Subcutaneous abdominal adipose tissue (tissue), 5 donors: Measurements from ENCODE around the gene CD99L2.
A peak's percentile ranks its signal among the peaks of the same experiment; 100 is the strongest.
"Not testable (repeated sequence)": the region's sequence is repeated elsewhere in the genome, so short reads cannot be mapped to it uniquely, and the experiment has no call there.

Experiments used
- H3K27ac ChIP-seq: one replicate; pipeline ENCODE4 v1.7.0; 2013; ENCODE audit warnings: low read depth, mild to moderate bottlenecking, inconsistent platforms, low read length, moderate library complexity
- H3K27me3 ChIP-seq, 5 donors: one replicate each; pipeline ENCODE4 v1.7.0; 2013; ENCODE audit warnings: low read length in 5 of 5, inconsistent platforms in 1 of 5; ENCODE audit not compliant: control insufficient read depth in 5 of 5, insufficient read depth in 4 of 5
- H3K36me3 ChIP-seq, 5 donors: one replicate each; pipeline ENCODE4 v1.7.0; 2013; ENCODE audit warnings: low read length in 5 of 5; ENCODE audit not compliant: control insufficient read depth in 5 of 5, insufficient read depth in 5 of 5
- H3K4me1 ChIP-seq, 5 donors: one replicate each; pipeline ENCODE4 v1.7.0; 2013; ENCODE audit warnings: low read length in 5 of 5, mild to moderate bottlenecking in 3 of 5, moderate library complexity in 1 of 5; ENCODE audit not compliant: control insufficient read depth in 5 of 5, insufficient read depth in 5 of 5
- H3K4me3 ChIP-seq, 5 donors: one replicate each; pipeline ENCODE4 v1.7.0; 2013; ENCODE audit warnings: low read length in 5 of 5, low read depth in 1 of 5
- H3K9ac ChIP-seq, 5 donors: one replicate each; pipeline ENCODE4 v1.7.0; 2013; ENCODE audit warnings: low read length in 5 of 5, mild to moderate bottlenecking in 4 of 5, moderate library complexity in 3 of 5
- H3K9me3 ChIP-seq, 5 donors: one replicate each; pipeline ENCODE4 v1.7.0; 2013; ENCODE audit warnings: low read length in 5 of 5; ENCODE audit not compliant: control insufficient read depth in 5 of 5
- donor health status: healthy.
- donor health status: healthy.
- donor health status: healthy.
- donor health status: healthy.
- donor health status: healthy.

The CD99L2 gene

DNA sequence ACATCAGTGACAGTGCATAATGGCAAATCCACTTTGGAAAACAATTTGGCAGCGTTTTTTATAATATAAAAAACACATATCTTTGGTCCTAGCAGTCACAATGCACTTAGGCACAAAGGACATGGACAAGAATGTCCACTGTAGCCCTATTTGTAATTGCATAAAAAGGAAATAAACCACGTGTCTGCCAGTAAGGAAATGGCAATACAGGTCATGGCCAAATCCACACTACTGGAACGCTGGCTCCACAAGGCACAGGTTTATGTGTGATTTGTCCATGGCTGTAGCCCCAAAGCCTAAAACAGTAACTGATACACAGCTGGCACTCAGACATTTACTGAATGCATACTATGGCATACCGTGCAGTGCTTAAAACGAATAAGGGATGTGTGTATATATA, 69.7 kb downstream of the CD99L2 start:
- Histone ChIP-seq H3K4me3 (no peak overlapping the region), H3K9ac (no peak overlapping the region), H3K36me3 (peaks cover 0 to 4% (median 0%) of the 10 kb centered on the region in 5 donors)

DNA sequence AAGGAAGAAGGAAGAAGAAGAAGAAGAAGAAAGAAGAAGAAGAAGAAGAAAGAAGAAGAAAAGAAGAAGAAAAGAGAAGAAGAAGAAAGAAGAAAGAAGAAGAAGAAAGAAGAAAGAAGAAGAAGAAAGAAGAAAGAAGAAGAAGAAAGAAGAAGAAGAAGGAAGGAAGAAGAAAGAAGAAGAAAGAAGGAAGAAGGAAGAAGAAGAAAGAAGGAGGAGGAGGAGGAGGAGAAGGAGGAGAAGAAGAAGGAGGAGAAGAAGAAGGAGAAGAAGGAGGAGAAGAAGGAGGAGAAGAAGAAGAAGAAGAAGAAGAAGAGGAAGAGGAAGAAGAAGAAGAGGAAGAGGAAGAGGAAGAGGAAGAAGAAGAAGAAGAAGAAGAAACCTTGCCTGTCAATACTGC, 74.1 kb downstream of the CD99L2 start:
- not testable (repeated sequence) for H3K36me3 ChIP-seq, H3K27ac ChIP-seq, H3K9ac ChIP-seq, H3K27me3 ChIP-seq, H3K4me3 ChIP-seq, H3K4me1 ChIP-seq
- H3K9me3 ChIP-seq = peaks cover 0 to 15% (median 7%) of the 10 kb centered on the region in 5 donors

More for the DNA sequence above, 69.7 kb downstream of the CD99L2 start:
- Histone ChIP-seq H3K27me3 (peaks cover 0 to 2% (median 0%) of the 10 kb centered on the region in 5 donors), H3K9me3 (peaks cover 0 to 9% (median 0%) of the 10 kb centered on the region in 5 donors), H3K4me1 (no peaks in the 10 kb centered on the region), H3K27ac (no peak overlapping the region)

DNA sequence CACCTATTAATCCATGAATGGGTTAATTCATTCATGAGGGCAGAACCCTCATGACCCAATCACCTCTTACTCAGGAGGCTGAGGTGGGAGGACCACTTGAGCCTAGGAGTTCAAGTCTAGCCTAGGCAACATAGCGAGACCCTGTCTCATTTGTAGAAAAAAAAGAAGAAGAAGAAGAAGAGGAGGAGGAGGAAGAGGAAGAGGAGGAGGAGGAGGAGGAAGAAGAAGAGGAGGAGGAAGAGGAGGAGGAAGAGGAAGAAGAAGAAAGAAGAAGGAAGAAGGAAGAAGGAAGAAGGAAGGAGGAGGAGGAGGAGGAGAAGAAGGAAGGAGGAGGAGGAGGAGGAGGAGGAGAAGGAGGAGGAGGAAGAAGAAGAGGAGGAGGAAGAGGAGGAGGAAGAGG, 74.6 kb downstream of the CD99L2 start:
- not testable (repeated sequence) for H3K4me3 ChIP-seq, H3K9ac ChIP-seq, H3K4me1 ChIP-seq, H3K27ac ChIP-seq, H3K36me3 ChIP-seq, H3K27me3 ChIP-seq
- H3K9me3 ChIP-seq = peaks cover 0 to 15% (median 7%) of the 10 kb centered on the region in 5 donors

DNA sequence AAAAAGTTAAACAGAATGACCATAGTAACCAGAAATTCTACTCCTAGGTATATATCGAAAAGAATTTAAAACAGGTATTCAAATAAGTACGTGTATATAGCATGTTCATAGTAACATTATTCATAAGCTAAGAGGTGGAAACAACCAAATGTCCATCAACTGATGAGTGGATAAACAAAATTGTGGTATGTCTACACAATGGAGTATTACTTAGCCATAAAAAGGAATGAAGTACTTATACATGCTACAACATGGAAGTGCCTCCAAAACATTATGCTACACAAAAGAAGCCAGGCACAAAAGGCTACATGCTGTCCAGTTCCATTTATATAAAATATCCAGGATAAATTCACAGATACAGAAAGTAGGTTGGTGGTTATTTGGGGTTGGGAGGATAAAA, 76.5 kb downstream of the CD99L2 start:
- no peaks in the 10 kb centered on the region for H3K4me1 ChIP-seq
- no peaks in the 10 kb centered on the region for H3K36me3 ChIP-seq
- H3K27me3 ChIP-seq = no peaks in the 10 kb centered on the region
- no peak overlapping the region for H3K4me3 ChIP-seq
- peaks cover 0 to 21% (median 14%) of the 10 kb centered on the region in 5 donors for H3K9me3 ChIP-seq
- H3K27ac ChIP-seq = no peak overlapping the region
- no peak overlapping the region for H3K9ac ChIP-seq

DNA sequence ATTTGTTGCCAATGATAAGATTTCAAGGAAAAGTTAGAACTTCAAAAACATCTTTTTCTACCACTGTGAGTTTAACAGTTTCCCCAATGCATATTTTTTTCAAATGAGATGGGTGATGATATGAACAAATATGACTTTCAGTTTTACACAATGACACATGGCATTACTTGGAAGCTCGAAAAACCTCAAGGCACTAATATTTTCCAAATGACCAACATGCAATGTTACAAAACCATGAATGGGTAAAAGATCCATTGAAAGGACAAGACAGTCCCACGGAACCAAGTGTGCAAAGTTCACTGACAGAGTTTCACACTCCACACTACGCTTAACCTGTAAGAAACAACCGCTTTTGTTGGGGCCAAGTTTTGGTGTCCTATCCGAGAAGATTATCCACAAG, 84.5 kb downstream of the CD99L2 start:
- no peaks in the 10 kb centered on the region for H3K27me3 ChIP-seq
- peaks cover 0 to 8% (median 0%) of the 10 kb centered on the region in 5 donors for H3K9me3 ChIP-seq
- no peak overlapping the region for H3K4me3 ChIP-seq
- peak overlapping the region; percentile 14 for H3K27ac ChIP-seq
- no peak overlapping the region for H3K9ac ChIP-seq
- peaks cover 0 to 3% (median 0%) of the 10 kb centered on the region in 5 donors for H3K4me1 ChIP-seq
- no peaks in the 10 kb centered on the region for H3K36me3 ChIP-seq

DNA sequence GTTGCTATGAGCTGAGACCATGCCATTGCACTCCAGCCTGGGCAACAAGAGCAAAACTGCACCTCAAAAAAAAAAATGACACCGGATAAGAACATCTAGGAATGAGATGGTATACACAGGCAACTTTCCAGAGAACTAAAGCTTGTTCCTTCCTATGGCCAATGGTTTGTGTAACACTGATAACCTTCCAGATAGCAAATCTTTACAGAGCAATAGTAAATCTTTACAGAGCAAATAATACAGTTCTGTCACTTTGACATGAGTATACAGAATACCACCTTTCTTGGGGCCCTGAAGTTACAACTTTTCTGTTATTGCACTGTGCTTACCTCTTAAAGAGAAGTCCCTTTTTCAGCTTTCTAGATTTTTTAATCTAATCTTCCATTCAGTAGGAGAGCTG, 91.6 kb downstream of the CD99L2 start:
- no peaks in the 10 kb centered on the region for H3K9me3 ChIP-seq
- no peak overlapping the region for H3K9ac ChIP-seq
- H3K27me3 ChIP-seq = no peaks in the 10 kb centered on the region
- H3K4me3 ChIP-seq = no peak overlapping the region
- H3K27ac ChIP-seq = no peak overlapping the region
- H3K4me1 ChIP-seq = no peaks in the 10 kb centered on the region
- H3K36me3 ChIP-seq = no peaks in the 10 kb centered on the region

DNA sequence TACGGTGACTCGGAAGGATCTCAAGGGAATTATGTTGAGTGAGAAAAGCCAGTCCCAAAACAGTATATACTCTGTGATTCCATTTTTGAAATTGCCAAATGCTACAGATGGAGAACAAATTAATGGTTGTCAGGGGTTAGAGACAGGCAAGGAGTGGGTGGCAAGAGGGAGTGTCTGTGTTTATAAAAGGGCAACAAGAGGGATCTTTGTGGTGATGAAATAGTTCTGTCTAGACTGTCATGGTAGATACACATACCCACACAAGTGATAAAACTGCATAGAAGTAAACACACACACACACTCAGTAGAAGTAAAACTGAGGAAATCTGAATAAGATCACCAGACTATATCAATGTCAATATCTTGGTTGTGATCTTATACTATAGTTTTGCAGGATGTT, 92.7 kb downstream of the CD99L2 start:
- no peak overlapping the region for H3K27ac ChIP-seq
- no peaks in the 10 kb centered on the region for H3K9me3 ChIP-seq
- no peaks in the 10 kb centered on the region for H3K27me3 ChIP-seq
- no peak overlapping the region for H3K9ac ChIP-seq
- H3K4me3 ChIP-seq = no peak overlapping the region
- no peaks in the 10 kb centered on the region for H3K36me3 ChIP-seq
- no peaks in the 10 kb centered on the region for H3K4me1 ChIP-seq

DNA sequence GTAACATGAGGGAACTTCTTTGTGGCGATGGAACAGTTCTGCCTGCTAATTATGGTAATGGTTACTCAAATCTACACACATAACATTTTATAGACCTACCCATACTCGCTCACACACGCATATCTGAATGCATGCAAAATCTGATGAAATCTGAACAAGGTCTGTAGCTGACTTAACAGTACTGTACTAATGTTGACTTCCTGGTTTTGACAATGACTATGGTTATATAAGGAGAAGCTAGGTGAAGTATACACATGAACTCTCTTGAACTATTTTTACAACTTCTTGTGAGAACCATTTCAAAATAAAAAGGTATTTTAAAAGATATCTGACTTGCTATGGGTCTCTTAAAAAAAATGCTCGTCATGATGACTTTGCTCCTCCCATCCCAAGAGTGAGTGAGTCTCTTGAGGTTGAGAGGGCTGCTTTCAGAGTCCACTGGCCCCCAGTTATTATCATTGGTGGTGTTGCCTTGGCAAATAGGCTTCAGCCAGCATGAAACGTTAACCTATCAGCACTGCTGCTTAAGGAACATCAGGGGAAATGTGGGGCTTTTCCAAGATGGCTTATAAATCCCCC, 105.4 kb downstream of the CD99L2 start:
- Histone ChIP-seq H3K27ac (no peak overlapping the region), H3K4me1 (no peaks in the 10 kb centered on the region), H3K4me3 (no peak overlapping the region), H3K9me3 (peaks cover 0 to 3% (median 0%) of the 10 kb centered on the region in 5 donors), H3K9ac (no peak overlapping the region), H3K36me3 (peaks cover 7 to 35% (median 15%) of the 10 kb centered on the region in 5 donors), H3K27me3 (peaks cover 0 to 6% (median 0%) of the 10 kb centered on the region in 5 donors)

DNA sequence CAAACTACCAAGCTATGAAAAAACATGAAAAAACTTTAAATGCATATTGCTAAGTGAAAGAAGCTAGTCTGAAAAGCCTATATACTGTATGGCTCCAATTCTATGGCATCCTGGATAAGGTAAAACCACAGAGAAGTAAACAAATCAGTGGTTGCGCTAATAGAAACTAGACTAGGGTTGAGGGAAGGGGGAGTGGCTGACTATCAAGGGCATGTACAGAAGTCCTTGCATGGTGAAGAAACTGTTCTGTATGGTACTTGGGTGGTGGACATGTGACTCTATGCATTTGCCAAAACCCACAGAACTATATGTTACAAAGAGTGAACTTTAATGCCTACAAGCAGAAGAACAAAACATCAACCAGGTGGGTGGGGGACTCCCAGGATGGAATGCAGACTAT, 108.4 kb downstream of the CD99L2 start:
- peaks cover 4 to 32% (median 12%) of the 10 kb centered on the region in 5 donors for H3K36me3 ChIP-seq
- H3K9ac ChIP-seq = no peak overlapping the region
- no peak overlapping the region for H3K27ac ChIP-seq
- H3K9me3 ChIP-seq = peaks cover 0 to 3% (median 0%) of the 10 kb centered on the region in 5 donors
- no peaks in the 10 kb centered on the region for H3K27me3 ChIP-seq
- H3K4me1 ChIP-seq = no peaks in the 10 kb centered on the region
- H3K4me3 ChIP-seq = no peak overlapping the region

DNA sequence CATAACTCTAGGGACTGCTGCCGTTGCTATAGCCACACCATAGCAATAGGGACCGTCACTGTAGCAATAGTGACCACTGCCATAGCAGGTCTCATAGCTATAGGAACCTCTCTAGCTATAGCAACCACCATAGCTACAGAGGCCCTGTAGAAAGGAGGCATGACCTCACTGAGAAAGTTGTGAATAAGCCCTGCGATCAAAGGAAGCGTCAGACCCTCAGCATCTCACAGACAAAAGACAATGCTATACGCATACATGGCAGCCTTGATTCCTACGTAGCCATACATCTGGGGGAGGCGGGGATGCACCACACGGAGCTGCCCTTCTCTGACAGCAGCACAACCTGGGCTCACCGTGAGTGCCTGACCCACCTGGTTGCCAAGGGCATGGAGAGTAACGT, 116.8 kb downstream of the CD99L2 start:
- Histone ChIP-seq H3K9me3 (no peaks in the 10 kb centered on the region), H3K36me3 (peaks cover 0 to 10% (median 0%) of the 10 kb centered on the region in 5 donors), H3K4me1 (no peaks in the 10 kb centered on the region), H3K4me3 (no peak overlapping the region), H3K27me3 (peaks cover 0 to 4% (median 0%) of the 10 kb centered on the region in 5 donors), H3K9ac (no peak overlapping the region), H3K27ac (no peak overlapping the region)
